Pulmonary artery endothelial cell (primary cell): ENCODE results near the gene SHROOM3. TPM values are rescaled to one million over a fixed set of nuclear protein-coding genes. Genes with fewer than 3 reads are reported as not detected.
"Not testable (repeated sequence)": the region's sequence is repeated elsewhere in the genome, so short reads cannot be mapped to it uniquely, and the experiment has no call there.

ENCODE experiments used
- DNase-seq: peaks from one replicate; pipeline ENCODE4 v3.0.0-alpha.2; 2011; ENCODE audit warnings: low read depth, low spot score
- total RNA-seq: library from RNA; depleted of rRNA; stranded (reverse); fragments of >200 nt; gene quantifications from 2 replicates; pipeline ENCODE4 v1.2.3, GENCODE V29; 2014

The SHROOM3 gene
- total RNA-seq = 3.3 and 8.1 TPM in 2 replicates

- no peak for DNase-seq
Observed at GRCh38 chr4:76434901-76435527, at the start of gene SHROOM3. TSS of gene SHROOM3 (plus strand) at chr4:76435229. CDS start at chr4:76436053, 824 bp downstream.

- no peak for DNase-seq
Observed at GRCh38 chr4:76385974-76386373, 49.1 kb upstream of the SHROOM3 start.

- no peak for DNase-seq
Observed at GRCh38 chr4:76386566-76387305, 48.3 kb upstream of the SHROOM3 start.

- DNase-seq = no peak
Observed at GRCh38 chr4:76388160-76388908, 46.7 kb upstream of the SHROOM3 start.

GRCh38 chr4:76401654-76402053, 33.4 kb upstream of the SHROOM3 start:
- DNase-seq = no peak

- no peak for DNase-seq
Observed at GRCh38 chr4:76406081-76406480, 28.9 kb upstream of the SHROOM3 start.

- DNase-seq = no peak
Observed at GRCh38 chr4:76407440-76408119, 27.4 kb upstream of the SHROOM3 start.

GRCh38 chr4:76410636-76411035, 24.4 kb upstream of the SHROOM3 start:
- no peak for DNase-seq

- DNase-seq = no peak
Observed at GRCh38 chr4:76420188-76420761, 14.8 kb upstream of the SHROOM3 start.

GRCh38 chr4:76420762-76421581, 14.1 kb upstream of the SHROOM3 start, which contains the start of gene CCDC158:
TSS of gene CCDC158 (minus strand) at chr4:76421141. CDS start at chr4:76403207, 17,934 bp downstream.
- no peak for DNase-seq

- DNase-seq = not testable (repeated sequence)
Observed at GRCh38 chr4:76423159-76423558, 11.9 kb upstream of the SHROOM3 start.

GRCh38 chr4:76426272-76426671, 8.8 kb upstream of the SHROOM3 start:
- no peak for DNase-seq

- DNase-seq = no peak
Observed at GRCh38 chr4:76429636-76430035, 5.4 kb upstream of the SHROOM3 start.

- no peak for DNase-seq
Observed at GRCh38 chr4:76430519-76431388, 4.3 kb upstream of the SHROOM3 start.

- DNase-seq = no peak
Observed at GRCh38 chr4:76435528-76436319, 695 bp downstream of the SHROOM3 start.

- DNase-seq = no peak
Observed at GRCh38 chr4:76439491-76439890, 4.5 kb downstream of the SHROOM3 start.

GRCh38 chr4:76441881-76442280, 6.9 kb downstream of the SHROOM3 start:
- no peak for DNase-seq

GRCh38 chr4:76442807-76443206, 7.8 kb downstream of the SHROOM3 start:
- no peak for DNase-seq

GRCh38 chr4:76443376-76443775, 8.3 kb downstream of the SHROOM3 start:
- DNase-seq = no peak
